Measurements from ENCODE around the gene TSHZ2.

Gene TSHZ2

GRCh38 chr20:53124075-53124551 lies 152.0 kb downstream of the TSHZ2 start:
- no peak for DNase-seq

- DNase-seq = no peak
These were observed 152.6 kb downstream of the TSHZ2 start for GRCh38 chr20:53124803-53125202.

DNA sequence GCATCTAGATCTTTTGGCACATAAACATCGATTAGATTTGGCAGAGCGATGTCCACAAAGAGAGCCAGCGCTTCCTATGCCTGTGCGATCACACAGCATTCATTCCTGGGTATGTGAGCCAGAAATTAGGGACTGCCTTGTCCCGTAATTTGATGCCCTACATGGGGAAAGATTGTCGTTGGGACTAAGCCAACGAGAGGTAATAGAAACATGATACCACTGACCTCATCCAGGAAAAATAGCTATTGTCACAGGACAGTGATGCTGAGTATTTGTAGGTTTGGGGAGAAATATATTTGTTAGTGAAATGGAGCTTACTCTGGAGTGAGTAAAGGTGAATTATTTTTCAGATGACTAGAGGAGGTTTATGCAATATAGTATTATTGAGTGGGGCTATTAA lies 154.0 kb downstream of the TSHZ2 start:
- no peak for DNase-seq

- DNase-seq = no peak
These were observed 154.9 kb downstream of the TSHZ2 start for GRCh38 chr20:53127027-53127426.

GRCh38 chr20:53128004-53128403 lies 155.8 kb downstream of the TSHZ2 start:
- DNase-seq = no peak

DNA sequence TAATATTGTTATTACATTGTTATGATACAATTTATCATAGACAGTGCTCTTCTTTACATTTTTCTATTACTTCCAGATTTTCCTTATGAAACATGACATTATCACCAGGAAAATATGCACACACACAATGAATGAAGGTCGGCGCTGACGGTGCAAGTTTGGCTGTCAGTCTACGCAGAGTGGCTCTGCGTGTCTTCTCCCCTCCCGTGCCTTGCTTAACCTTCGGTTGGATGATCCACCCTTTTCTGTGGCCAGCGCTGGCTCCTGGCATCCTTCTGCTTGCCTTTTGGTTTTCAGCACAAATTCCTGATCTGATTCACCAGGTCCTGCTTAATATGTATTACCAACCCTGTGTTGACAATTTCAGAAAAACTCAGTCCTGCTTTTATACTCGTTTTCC lies 157.4 kb downstream of the TSHZ2 start:
- no peak for DNase-seq

- DNase-seq = no peak
These were observed 158.6 kb downstream of the TSHZ2 start for GRCh38 chr20:53130795-53131194.

- no peak for DNase-seq
These were observed 161.0 kb downstream of the TSHZ2 start for GRCh38 chr20:53133125-53133524.

GRCh38 chr20:53133628-53134027 lies 161.5 kb downstream of the TSHZ2 start:
- no peak for DNase-seq

DNA sequence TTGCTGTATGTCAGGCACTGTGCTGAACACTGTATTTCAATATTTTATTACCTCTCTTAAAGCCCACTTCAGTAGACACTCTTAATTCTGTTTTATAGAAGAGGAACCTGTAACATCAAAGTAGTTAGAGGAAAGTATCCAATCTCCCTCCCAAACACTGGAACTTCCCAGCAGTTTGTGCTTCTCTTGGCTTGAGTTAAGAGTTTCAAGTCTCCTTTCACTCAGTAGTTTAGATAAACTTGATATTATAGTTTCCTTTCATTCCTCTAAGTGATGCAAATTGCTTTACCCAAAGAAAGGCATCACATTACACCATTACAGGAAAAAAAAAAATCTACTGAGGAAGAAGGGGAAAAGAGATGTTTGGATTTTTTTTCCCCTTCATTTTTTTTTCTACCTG lies 164.3 kb downstream of the TSHZ2 start:
- no peak for DNase-seq

DNA sequence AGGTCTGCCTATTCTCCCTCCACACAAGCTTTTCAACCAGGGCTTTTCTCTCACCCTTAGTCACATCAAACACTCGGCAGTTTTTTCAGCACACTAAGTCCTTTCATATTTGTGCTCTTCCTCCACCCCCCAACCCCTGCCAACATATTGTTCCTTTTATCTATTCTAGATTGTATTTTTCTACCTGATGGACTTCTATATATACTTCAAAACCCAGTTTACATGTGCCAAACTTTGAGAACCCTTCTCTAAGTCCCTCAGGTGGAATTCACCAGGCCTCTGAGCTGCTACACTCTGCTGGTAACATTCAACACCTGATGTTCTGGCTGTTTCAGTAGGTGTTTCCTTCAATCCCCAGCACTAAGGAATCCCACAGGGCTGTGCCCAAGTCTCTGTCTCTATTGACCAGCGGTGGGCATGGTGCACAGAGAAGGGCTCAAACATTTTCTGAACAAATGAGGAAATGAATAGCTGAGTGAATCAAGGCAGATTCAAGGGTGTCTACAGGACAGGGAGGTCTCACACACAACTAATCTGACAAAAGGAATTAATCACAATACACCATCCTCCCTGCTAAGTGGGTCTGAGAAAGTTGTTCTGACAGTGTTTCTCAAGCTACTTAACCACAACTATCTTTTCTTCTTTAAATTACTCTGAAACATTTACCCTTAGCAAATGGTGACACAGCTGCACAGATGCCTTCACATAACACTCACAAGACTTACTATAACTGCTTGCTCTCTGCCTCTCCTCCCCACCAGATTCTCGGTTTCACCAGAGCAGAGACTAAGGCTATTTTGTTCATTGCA lies 166.5 kb downstream of the TSHZ2 start:
- no peak for DNase-seq

DNA sequence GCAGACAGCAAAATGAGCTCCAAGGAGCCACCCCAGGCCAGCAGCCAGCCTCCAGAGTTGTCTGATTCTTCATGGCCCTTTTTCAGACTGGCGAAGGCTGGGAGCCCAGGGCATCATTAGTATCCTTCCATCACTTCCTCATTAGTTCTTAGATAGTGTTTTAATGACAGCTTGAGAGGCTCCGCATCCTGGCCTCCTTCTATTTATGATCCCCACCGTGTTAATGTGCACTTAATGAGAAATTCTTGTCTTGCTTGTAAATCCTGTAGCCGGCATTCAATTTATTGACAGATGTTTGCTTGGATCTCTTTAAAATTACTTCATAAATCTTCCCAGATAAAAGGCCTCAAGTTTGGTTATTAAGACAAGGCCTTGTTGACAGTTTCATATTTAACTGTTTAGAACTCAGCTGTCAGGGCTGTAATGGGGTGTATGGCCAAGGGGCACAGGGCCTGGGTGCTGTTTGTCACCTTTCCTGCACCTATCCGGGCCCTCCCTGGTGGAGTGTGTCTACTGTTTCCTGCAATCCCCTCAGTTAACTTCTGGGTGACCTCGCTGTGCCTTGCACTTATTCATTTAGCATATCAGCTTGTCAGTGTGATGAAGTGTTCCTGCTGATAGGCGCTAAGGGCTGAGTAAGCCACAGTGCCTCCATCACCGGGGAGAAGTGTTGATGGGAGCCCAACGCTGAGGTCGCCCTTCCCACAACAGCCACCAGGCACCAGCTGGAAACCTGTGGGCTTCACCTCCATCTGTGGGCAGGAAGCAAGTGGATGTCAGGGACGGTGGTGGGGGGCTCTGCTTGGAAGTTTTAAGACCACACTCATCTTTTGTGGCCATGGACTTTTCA lies 169.3 kb downstream of the TSHZ2 start:
- DNase-seq = no peak

DNA sequence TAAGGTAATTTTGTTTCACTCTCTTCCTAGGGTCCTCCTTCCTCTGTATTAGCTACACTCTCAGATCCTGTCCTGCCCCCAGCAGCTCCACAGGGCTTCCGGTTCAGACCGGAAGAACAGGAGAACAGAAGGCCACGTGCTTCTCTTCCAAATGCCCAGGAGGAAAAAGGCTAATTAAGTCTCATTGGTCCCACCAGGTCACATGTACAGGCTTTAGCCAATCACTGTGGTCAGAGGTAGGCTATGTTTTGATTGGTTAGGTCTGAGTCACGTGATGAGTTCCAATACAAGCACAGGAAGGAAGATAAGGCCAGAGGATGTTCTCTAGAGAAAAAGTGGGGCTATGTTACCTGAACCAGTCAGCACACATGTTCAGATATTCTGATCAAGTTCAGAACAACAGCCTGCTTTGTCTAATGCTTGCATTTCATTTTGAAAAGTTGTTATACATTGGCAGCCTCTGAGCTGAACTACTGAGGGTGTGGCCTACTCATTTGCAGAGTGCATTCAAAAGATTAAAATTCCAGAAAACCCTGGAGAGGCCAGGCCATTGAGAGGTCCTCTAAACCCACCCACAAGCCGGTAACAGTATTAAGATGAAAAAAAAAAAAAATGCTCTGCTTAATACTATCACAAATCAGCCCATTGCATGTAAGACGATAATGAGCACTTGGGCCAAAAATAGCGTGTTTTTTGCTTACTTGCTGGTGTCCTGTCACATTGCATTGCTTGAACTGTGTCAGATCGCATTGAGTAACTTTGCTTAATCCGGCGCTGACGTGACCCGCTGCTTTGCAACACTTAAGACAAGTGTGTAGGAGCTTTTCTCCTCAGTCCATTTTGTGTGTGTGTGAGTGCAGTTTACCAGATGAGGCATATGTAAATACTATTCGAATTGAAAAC lies 170.3 kb downstream of the TSHZ2 start:
- DNase-seq = no peak

DNA sequence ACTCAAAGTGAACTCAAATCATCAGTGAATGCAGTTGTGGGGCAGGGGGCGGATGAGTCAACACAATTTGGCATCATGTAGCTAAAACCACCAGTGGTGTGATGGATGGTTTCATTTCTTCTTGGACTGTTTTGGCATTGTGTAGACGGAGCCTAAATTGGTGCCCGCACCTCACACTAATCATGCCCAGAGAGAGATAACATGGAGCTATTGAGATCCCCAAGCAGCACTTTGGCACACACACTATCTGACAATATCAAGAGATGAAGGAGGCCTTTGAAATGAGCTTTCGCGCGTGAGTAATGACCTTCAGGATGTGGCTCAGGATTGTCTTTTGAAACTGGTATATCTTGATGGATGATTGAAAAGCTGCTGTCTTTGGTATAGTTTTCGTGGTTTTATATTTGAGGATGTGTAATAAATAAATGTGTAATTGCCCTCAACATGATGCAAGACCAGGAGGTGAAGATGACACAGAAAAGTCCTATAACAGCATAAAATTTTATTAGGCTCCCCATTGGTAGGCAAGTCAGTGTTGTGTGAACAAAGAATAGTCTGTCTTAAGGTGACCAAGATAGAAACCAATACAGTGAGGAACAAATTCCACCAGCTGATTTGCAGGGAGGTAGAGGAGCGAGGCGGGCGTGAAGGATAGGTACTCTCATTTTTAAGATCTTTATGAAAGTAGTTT lies 174.2 kb downstream of the TSHZ2 start:
- DNase-seq = no peak

DNA sequence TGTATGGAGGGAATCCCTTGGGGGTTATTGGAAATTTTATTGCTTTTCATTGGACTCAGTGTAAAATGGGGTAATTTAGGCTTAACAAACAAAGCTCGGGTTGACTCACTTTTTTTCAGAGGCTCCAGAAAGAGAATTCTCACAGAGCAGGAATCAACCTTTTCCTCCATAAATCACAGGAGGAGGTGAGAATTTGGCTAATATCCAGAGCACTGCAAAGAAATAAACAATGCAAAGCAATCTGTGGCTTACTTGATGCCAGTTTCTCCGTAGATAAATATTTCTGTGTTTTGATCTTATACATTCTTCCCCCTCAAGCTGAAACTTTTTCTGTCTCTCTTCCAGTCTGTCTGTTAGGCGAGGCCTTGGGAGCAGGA lies 176.6 kb downstream of the TSHZ2 start:
- no peak for DNase-seq

DNA sequence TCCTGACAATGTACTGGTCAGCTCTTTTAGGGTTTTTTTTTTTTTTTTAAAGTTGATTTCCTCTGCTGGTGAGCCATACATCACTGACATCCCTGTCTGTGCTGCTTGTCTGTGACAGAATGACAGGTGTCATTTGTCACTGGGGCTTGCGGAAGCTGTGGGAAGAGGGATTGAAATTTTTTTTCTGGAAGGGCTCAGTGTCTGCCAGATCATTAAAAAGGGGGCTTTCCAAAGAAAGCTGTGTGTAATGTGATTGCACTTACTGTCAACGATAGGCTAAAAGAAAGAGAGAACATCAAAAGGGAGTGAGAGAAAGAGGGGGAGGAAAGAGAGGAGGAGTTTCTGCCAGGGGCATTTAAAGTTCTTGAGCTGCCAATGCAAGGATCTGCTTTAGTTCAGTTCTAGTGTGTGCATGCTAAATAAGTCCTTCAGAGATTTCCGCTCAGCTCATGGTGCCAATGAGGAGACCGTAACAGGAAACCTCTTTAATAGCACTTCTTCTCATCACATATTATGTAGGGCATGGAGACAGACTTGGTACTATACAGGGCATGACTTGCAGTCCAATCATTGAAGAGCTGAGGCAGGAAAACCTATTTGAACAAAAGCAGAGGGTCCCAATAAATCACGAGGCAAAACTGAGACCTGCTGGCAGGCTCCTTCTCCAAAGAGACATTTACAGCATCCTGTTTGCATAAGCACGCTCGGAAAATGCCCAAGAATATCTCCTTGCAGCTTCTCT lies 177.2 kb downstream of the TSHZ2 start:
- no peak for DNase-seq

GRCh38 chr20:53149890-53150205 lies 177.7 kb downstream of the TSHZ2 start:
- no peak for DNase-seq

DNA sequence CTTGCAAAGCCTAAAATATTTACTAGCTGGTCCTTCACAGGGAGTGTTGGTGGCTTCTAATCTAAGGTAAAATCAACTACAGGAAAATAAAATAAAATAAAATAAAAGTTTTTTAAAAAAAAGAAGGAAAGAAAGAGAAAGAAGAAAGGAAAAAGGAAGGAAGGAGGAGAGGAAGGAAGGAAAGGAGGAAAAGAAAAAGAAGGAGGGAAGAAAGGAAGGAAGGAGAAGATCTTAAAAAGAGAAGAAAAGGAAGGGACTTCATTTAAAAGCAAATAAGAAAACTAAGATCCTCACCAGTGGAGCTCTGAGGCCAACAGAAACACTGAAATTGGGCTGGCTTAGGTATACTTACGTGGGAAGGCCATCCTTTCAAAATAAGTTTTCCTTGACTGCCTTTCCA lies 178.4 kb downstream of the TSHZ2 start:
- DNase-seq = no peak

- DNase-seq = no peak
These were observed 180.1 kb downstream of the TSHZ2 start for GRCh38 chr20:53152228-53152627.

GRCh38 chr20:53154540-53154939 lies 182.4 kb downstream of the TSHZ2 start:
- no peak for DNase-seq

Measured in anterior cingulate cortex (tissue), 58 donors.